ENCODE data around the gene RIF1.
A peak's percentile ranks its signal among the peaks of the same experiment; 100 is the strongest.

Gene RIF1

GRCh38 chr2:151476287-151476686 lies 66.6 kb downstream of the RIF1 start:
- peaks cover 9% of the 10 kb centered on the region for H3K4me1 Mint-ChIP-seq
- no peaks in the 10 kb centered on the region for H3K27me3 Mint-ChIP-seq
- no peak overlapping the region for H3K4me3 Mint-ChIP-seq
- H3K27ac Mint-ChIP-seq: no peak overlapping the region
- no peak for ATAC-seq
- H3K36me3 Mint-ChIP-seq: peaks cover 30% of the 10 kb centered on the region
- H3K9me3 Mint-ChIP-seq: no peaks in the 10 kb centered on the region

GRCh38 chr2:151478011-151478410 lies 68.3 kb downstream of the RIF1 start:
- Mint-ChIP-seq H3K4me1 (no peaks in the 10 kb centered on the region), H3K27ac (no peak overlapping the region), H3K27me3 (no peaks in the 10 kb centered on the region), H3K36me3 (peaks cover 35% of the 10 kb centered on the region), H3K4me3 (no peak overlapping the region), H3K9me3 (no peaks in the 10 kb centered on the region)
- ATAC-seq: no peak

DNA sequence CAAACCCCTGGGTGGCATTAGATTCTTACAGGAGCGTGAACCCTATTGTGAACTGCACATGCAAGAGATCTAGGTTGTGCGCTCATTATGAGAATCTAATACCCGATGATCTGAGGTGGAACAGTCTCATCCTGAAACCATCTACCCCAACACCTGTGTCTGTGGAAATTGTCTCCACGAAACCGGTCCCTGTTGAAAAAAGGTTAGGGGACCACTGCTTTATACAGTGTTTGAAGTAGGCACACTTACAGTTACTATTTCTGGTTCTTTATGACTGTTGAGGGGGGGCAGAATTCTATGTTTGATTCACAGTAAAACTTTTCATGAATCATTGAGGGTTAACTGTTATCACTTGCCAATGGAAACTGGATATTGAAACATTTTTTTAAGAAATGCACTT lies 72.0 kb downstream of the RIF1 start:
- no peak overlapping the region for H3K27ac Mint-ChIP-seq
- no peaks in the 10 kb centered on the region for H3K27me3 Mint-ChIP-seq
- peaks cover 7% of the 10 kb centered on the region for H3K4me1 Mint-ChIP-seq
- H3K36me3 Mint-ChIP-seq: peaks cover 61% of the 10 kb centered on the region
- peak; percentile 20 for ATAC-seq
- H3K4me3 Mint-ChIP-seq: no peak overlapping the region
- peaks cover 5% of the 10 kb centered on the region for H3K9me3 Mint-ChIP-seq

DNA sequence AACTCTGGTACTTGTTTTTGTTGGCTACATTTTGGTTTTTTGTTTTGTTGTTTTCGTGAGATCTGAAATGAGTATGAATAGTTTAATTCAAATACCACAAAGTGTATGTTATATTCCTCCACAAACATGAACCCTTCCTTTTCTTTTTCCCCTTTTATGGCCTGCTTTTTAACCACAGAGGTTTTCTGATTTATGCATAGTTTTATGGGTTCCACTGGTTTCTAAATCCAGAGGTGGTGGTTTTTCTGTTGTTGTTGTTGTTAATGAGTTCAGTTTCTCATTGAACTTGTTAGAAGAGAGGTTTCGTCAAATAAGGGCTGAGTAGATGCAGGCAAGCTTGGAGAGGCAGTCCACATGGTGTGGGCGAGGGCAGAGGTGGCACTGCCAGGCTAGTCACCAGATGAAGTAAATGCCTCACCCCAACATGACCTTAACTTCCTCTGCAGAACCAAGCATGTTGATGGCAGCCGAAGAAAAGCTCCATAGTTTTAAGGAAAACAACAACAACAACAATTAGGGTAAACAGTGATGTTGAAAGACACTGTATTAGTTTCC lies 72.5 kb downstream of the RIF1 start:
- Mint-ChIP-seq H3K27me3 (no peaks in the 10 kb centered on the region), H3K9me3 (peaks cover 5% of the 10 kb centered on the region), H3K27ac (no peak overlapping the region), H3K36me3 (peaks cover 64% of the 10 kb centered on the region), H3K4me3 (no peak overlapping the region), H3K4me1 (peaks cover 7% of the 10 kb centered on the region)
- ATAC-seq: no peak

DNA sequence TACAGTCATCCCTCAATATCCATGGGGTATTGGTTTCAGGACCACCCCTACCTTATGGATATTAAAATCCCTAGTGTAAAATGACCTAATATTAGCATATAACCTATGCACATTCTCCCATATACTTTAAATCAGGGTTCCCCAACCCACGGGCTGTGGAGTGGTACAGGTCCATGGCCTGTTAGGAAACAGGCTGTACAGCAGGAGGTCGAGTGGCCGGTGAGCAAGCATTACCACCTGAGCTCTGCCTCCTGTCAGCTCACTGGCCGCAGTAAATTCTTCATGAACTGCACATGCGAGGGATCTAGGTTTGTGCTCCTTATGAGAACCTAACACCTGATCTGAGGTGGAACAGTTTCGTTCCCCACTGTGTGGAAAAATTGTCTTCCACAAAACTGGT lies 73.8 kb downstream of the RIF1 start:
- Mint-ChIP-seq H3K27me3 (no peaks in the 10 kb centered on the region), H3K4me3 (no peak overlapping the region), H3K36me3 (peaks cover 64% of the 10 kb centered on the region), H3K27ac (no peak overlapping the region), H3K9me3 (peaks cover 5% of the 10 kb centered on the region), H3K4me1 (peaks cover 7% of the 10 kb centered on the region)
- ATAC-seq: no peak

DNA sequence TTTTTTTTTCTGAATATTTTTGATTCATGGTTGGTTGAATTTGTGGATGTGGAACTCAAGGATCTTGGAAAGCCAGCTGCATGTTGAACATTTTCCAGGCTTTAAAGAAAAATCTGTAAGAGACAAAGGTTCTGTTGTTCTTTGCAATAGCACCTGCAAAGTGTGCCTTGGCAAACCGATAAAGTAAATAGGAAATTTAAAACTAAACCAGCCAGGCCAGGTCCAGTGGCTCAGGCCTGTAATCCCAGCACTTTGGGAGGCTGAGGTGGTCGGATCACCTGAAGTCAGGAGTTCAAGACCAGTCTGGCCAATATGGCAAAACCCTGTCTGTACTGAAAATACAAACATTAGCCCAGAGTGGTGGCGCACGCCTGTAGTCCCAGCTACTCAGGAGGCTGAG lies 74.4 kb downstream of the RIF1 start:
- peaks cover 7% of the 10 kb centered on the region for H3K4me1 Mint-ChIP-seq
- no peak for ATAC-seq
- H3K9me3 Mint-ChIP-seq: peaks cover 5% of the 10 kb centered on the region
- no peaks in the 10 kb centered on the region for H3K27me3 Mint-ChIP-seq
- H3K36me3 Mint-ChIP-seq: peaks cover 64% of the 10 kb centered on the region
- no peak overlapping the region for H3K27ac Mint-ChIP-seq
- H3K4me3 Mint-ChIP-seq: no peak overlapping the region

GRCh38 chr2:151486053-151486452 lies 76.4 kb downstream of the RIF1 start:
- Mint-ChIP-seq H3K4me3 (no peak overlapping the region), H3K27me3 (no peaks in the 10 kb centered on the region), H3K36me3 (peaks cover 64% of the 10 kb centered on the region), H3K9me3 (peaks cover 5% of the 10 kb centered on the region), H3K27ac (no peak overlapping the region), H3K4me1 (peaks cover 7% of the 10 kb centered on the region)
- ATAC-seq: no peak

DNA sequence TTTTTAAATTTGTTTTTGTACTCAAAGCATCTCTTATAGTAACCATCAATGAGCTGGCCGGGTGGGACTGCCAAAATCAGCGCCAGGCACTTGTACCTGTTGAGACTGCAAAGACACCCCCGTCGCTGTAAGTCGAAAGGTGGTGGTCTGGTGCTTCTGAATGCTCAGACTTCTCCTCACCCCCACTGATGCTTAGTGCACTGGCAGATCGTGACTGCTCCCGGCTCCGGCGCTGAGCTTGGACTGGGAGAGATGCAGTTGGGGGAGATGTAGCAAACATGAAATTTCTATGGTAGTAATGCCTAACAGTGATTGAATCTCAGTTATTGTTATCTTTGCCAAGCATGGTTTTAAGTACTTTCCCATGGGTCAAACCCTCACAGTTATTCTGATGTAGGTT lies 80.6 kb downstream of the RIF1 start:
- Mint-ChIP-seq H3K27me3 (no peaks in the 10 kb centered on the region), H3K36me3 (peaks cover 45% of the 10 kb centered on the region), H3K27ac (no peak overlapping the region), H3K9me3 (peaks cover 5% of the 10 kb centered on the region), H3K4me1 (peaks cover 7% of the 10 kb centered on the region), H3K4me3 (no peak overlapping the region)
- ATAC-seq: no peak

DNA sequence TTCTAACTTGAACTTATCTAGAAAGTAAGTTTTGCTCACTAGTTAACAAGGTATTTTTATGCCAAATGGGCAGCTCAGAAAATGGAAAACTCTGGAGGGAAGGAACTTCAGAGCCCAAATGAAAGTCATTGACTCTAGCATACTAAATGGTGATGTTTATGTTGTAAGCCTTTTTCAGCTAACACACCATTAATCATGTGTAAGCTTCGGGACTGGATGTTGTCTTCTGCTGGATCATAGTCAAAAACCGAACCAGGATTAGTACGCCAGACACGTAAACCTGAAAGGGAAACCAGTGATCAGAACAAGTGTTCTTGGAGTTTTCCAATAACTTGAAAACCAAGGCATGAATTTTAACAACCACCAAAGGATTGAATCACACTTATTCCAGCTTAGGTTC lies 81.8 kb downstream of the RIF1 start:
- Mint-ChIP-seq H3K27ac (no peak overlapping the region), H3K4me3 (no peak overlapping the region), H3K9me3 (no peaks in the 10 kb centered on the region), H3K36me3 (peaks cover 33% of the 10 kb centered on the region), H3K27me3 (no peaks in the 10 kb centered on the region), H3K4me1 (no peaks in the 10 kb centered on the region)
- no peak for ATAC-seq

DNA sequence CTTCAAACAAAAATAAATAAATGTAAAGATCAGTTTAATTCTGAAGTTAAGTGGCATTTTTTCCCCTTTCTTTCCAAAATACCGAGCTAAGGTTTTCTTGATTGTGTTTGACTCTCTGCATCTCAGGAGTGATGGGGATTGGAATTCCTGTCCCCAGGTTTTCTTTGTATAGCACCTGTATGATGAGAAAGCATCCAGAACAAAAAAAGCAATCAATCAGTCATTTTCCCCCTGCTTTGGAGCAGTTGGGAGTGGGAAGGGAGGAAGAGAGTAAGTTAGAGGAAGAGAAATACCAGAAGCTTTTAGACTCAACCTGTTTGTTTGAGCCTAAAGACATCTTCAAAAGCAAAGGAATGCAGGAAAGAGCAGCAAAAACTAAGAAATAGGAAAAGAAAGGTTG lies 88.5 kb downstream of the RIF1 start:
- Mint-ChIP-seq H3K4me1 (no peaks in the 10 kb centered on the region), H3K27me3 (no peaks in the 10 kb centered on the region), H3K27ac (no peak overlapping the region), H3K4me3 (no peak overlapping the region), H3K9me3 (no peaks in the 10 kb centered on the region), H3K36me3 (peaks cover 10% of the 10 kb centered on the region)
- ATAC-seq: no peak

DNA sequence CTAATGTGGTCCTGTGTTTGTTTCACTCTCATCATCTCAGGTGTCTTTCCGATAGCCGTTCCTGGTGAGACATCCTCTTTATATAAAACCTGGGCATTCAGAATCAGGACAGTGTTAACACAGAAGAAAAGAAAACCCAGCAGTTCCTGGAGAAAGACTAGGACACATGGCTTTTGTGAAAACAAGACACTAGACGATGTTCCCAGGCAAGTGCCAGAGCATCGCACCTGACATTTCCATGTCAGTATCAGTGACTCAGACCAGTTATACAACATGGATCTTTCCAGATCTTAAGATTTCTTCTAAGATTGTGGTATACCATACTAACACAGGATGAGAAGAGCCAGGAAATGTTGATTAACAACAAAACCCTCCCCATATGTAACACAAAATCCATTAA lies 96.5 kb downstream of the RIF1 start:
- no peak overlapping the region for H3K27ac Mint-ChIP-seq
- no peaks in the 10 kb centered on the region for H3K4me1 Mint-ChIP-seq
- peaks cover 9% of the 10 kb centered on the region for H3K36me3 Mint-ChIP-seq
- H3K27me3 Mint-ChIP-seq: no peaks in the 10 kb centered on the region
- H3K9me3 Mint-ChIP-seq: no peaks in the 10 kb centered on the region
- no peak overlapping the region for H3K4me3 Mint-ChIP-seq
- ATAC-seq: no peak

DNA sequence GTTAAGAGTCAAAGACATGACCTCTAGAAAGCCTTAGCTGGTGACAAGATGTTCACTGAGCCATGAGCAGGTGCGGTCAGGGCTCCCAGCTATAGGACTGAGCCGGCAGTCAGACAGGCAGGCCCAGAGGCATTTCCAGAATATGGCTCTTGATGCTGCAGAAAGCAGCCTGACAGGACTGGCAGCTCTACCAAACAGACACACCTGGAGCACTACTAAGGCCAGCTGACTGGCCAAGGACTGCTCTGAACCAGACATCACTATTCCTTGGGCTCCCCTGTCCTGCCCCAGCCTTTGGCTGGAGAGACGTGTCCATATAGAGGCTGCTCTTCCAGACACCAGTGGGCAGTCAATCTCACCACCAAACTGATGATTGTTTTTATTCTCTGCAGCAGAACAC lies 98.8 kb downstream of the RIF1 start:
- Mint-ChIP-seq H3K27me3 (no peaks in the 10 kb centered on the region), H3K4me1 (no peaks in the 10 kb centered on the region)

DNA sequence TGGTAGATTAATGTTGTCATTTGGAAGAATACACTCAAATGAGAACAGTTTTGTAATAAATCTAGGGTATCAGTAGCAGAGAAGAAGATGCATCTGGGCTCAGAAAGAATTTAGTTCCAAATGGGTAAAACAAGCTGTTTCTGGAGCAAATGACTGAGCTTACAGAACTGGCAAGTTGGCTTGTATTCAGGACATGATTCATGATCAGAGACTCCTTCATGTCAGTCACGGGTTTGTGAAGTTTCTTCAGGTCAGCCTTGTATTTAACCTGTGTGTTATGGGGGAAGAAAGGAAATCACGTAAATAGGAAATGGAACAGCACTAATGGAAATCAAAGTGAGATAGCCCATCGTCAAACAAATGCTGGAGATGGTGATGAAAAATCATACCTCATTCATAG lies 109.1 kb downstream of the RIF1 start:
- Mint-ChIP-seq H3K27me3 (no peaks in the 10 kb centered on the region), H3K4me3 (no peak overlapping the region), H3K4me1 (no peaks in the 10 kb centered on the region), H3K27ac (no peak overlapping the region), H3K36me3 (peaks cover 24% of the 10 kb centered on the region), H3K9me3 (no peaks in the 10 kb centered on the region)
- no peak for ATAC-seq

More for the DNA sequence above, 98.8 kb downstream of the RIF1 start:
- Mint-ChIP-seq H3K4me3 (no peak overlapping the region), H3K27ac (no peak overlapping the region), H3K36me3 (peaks cover 26% of the 10 kb centered on the region), H3K9me3 (no peaks in the 10 kb centered on the region)
- ATAC-seq: peak; percentile 27

- Mint-ChIP-seq H3K27ac (no peak overlapping the region), H3K36me3 (peaks cover 18% of the 10 kb centered on the region), H3K27me3 (no peaks in the 10 kb centered on the region), H3K4me1 (peaks cover 4% of the 10 kb centered on the region), H3K4me3 (no peak overlapping the region), H3K9me3 (no peaks in the 10 kb centered on the region)
- no peak for ATAC-seq
These were observed 111.3 kb downstream of the RIF1 start for GRCh38 chr2:151520976-151521375.

GRCh38 chr2:151522556-151522955 lies 112.9 kb downstream of the RIF1 start:
- Mint-ChIP-seq H3K9me3 (no peaks in the 10 kb centered on the region), H3K27ac (no peak overlapping the region), H3K27me3 (no peaks in the 10 kb centered on the region), H3K36me3 (peaks cover 18% of the 10 kb centered on the region), H3K4me3 (no peak overlapping the region), H3K4me1 (peaks cover 13% of the 10 kb centered on the region)
- ATAC-seq: no peak

GRCh38 chr2:151523850-151524249 lies 114.1 kb downstream of the RIF1 start:
- Mint-ChIP-seq H3K9me3 (no peaks in the 10 kb centered on the region), H3K4me3 (no peak overlapping the region), H3K36me3 (peaks cover 6% of the 10 kb centered on the region), H3K4me1 (peaks cover 13% of the 10 kb centered on the region), H3K27ac (no peak overlapping the region), H3K27me3 (no peaks in the 10 kb centered on the region)
- ATAC-seq: no peak
